ENCODE data around the gene TENM4. TPM values are rescaled to one million over a fixed set of nuclear protein-coding genes. Genes with fewer than 3 reads are reported as not detected.

TENM4 gene
- total RNA-seq, 2 experiments from 2014 or later = not detected

- Mint-ChIP-seq H3K9me3 (no peaks in the 10 kb centered on the region), H3K4me1 (ENCODE audit: low read depth) (no peaks in the 10 kb centered on the region), H3K27me3 (no peaks in the 10 kb centered on the region), H3K36me3 (no peaks in the 10 kb centered on the region), H3K4me3 (no peak overlapping the region), H3K27ac (no peak overlapping the region)
- CTCF ChIA-PET = no interaction called here
- intact Hi-C loops (cut with micrococcal nuclease) = no loop called here
- DNase-seq = no peak
- POLR2A ChIA-PET = no interaction called here
Observed at GRCh38 chr11:78800756-78801155, 640.1 kb downstream of the TENM4 start.

- no peaks in the 10 kb centered on the region for H3K27me3 Mint-ChIP-seq
- H3K27ac Mint-ChIP-seq = no peak overlapping the region
- no peaks in the 10 kb centered on the region for H3K4me1 Mint-ChIP-seq (ENCODE audit: low read depth)
- H3K9me3 Mint-ChIP-seq = no peaks in the 10 kb centered on the region
- intact Hi-C loops (cut with micrococcal nuclease) = no loop called here
- ChIA-PET CTCF (interaction anchor here (0.8 to 1.9 kb wide), 4 partner anchors 10 to 155 kb away, joined by 3 to 4 read pairs (median 4); no protein-coding TSS in a partner anchor), POLR2A (no interaction called here)
- no peaks in the 10 kb centered on the region for H3K36me3 Mint-ChIP-seq
- no peak for DNase-seq
- no peak overlapping the region for H3K4me3 Mint-ChIP-seq
Observed at GRCh38 chr11:78800096-78800690, 640.6 kb downstream of the TENM4 start.

- H3K27ac Mint-ChIP-seq = no peak overlapping the region
- ChIA-PET CTCF (interaction anchor here (0.7 to 3.7 kb wide), 9 partner anchors 9 to 154 kb away, joined by 3 to 21 read pairs (median 4); no protein-coding TSS in a partner anchor), POLR2A (no interaction called here)
- no peaks in the 10 kb centered on the region for H3K4me1 Mint-ChIP-seq (ENCODE audit: low read depth)
- H3K9me3 Mint-ChIP-seq = no peaks in the 10 kb centered on the region
- H3K27me3 Mint-ChIP-seq = no peaks in the 10 kb centered on the region
- H3K36me3 Mint-ChIP-seq = no peaks in the 10 kb centered on the region
- intact Hi-C loops (cut with micrococcal nuclease) = no loop called here
- no peak overlapping the region for H3K4me3 Mint-ChIP-seq
- peak; percentile 54 for DNase-seq
Observed at GRCh38 chr11:78798663-78799062, 642.2 kb downstream of the TENM4 start.

GRCh38 chr11:78797559-78797958 lies 643.3 kb downstream of the TENM4 start:
- Mint-ChIP-seq H3K4me1 (ENCODE audit: low read depth) (no peaks in the 10 kb centered on the region), H3K9me3 (no peaks in the 10 kb centered on the region), H3K27ac (no peak overlapping the region), H3K36me3 (no peaks in the 10 kb centered on the region), H3K27me3 (peaks cover 1% of the 10 kb centered on the region), H3K4me3 (no peak overlapping the region)
- ChIA-PET POLR2A (no interaction called here), CTCF (interaction anchor here (0.9 to 3.7 kb wide), 7 partner anchors 8 to 153 kb away, joined by 3 to 21 read pairs (median 5); no protein-coding TSS in a partner anchor)
- intact Hi-C loops (cut with micrococcal nuclease) = no loop called here
- no peak for DNase-seq

- Mint-ChIP-seq H3K4me3 (no peak overlapping the region), H3K36me3 (no peaks in the 10 kb centered on the region), H3K4me1 (ENCODE audit: low read depth) (no peaks in the 10 kb centered on the region), H3K27me3 (peaks cover 1% of the 10 kb centered on the region), H3K9me3 (no peaks in the 10 kb centered on the region), H3K27ac (no peak overlapping the region)
- POLR2A ChIA-PET = no interaction called here
- CTCF ChIA-PET = interaction anchor here (3.7 kb wide), 1 partner anchor 152 kb away, joined by 21 read pairs; no protein-coding TSS in a partner anchor
- DNase-seq = no peak
- intact Hi-C loops (cut with micrococcal nuclease) = no loop called here
Observed at GRCh38 chr11:78796956-78797355, 643.9 kb downstream of the TENM4 start.

GRCh38 chr11:78795621-78796261 lies 645.1 kb downstream of the TENM4 start:
- Mint-ChIP-seq H3K27me3 (peaks cover 1% of the 10 kb centered on the region), H3K27ac (no peak overlapping the region), H3K36me3 (no peaks in the 10 kb centered on the region), H3K4me1 (ENCODE audit: low read depth) (no peaks in the 10 kb centered on the region), H3K9me3 (no peaks in the 10 kb centered on the region), H3K4me3 (no peak overlapping the region)
- no peak for DNase-seq
- intact Hi-C loops (cut with micrococcal nuclease) = no loop called here
- ChIA-PET CTCF (interaction anchor here (3.7 kb wide), 1 partner anchor 151 kb away, joined by 21 read pairs; no protein-coding TSS in a partner anchor), POLR2A (no interaction called here)

- no peak overlapping the region for H3K4me3 Mint-ChIP-seq
- peaks cover 1% of the 10 kb centered on the region for H3K27me3 Mint-ChIP-seq
- DNase-seq = no peak
- no peaks in the 10 kb centered on the region for H3K9me3 Mint-ChIP-seq
- intact Hi-C loops (cut with micrococcal nuclease) = no loop called here
- POLR2A ChIA-PET = no interaction called here
- no peaks in the 10 kb centered on the region for H3K4me1 Mint-ChIP-seq (ENCODE audit: low read depth)
- H3K27ac Mint-ChIP-seq = no peak overlapping the region
- H3K36me3 Mint-ChIP-seq = no peaks in the 10 kb centered on the region
- CTCF ChIA-PET = interaction anchor here (0.8 kb wide), 1 partner anchor 148 kb away, joined by 3 read pairs; no protein-coding TSS in a partner anchor
Observed at GRCh38 chr11:78791964-78792363, 648.9 kb downstream of the TENM4 start.

- H3K27me3 Mint-ChIP-seq = peaks cover 1% of the 10 kb centered on the region
- H3K4me1 Mint-ChIP-seq (ENCODE audit: low read depth) = no peaks in the 10 kb centered on the region
- H3K9me3 Mint-ChIP-seq = no peaks in the 10 kb centered on the region
- ChIA-PET CTCF (interaction anchor here (0.9 kb wide), 1 partner anchor 76 kb away, joined by 5 read pairs; no protein-coding TSS in a partner anchor), POLR2A (no interaction called here)
- H3K36me3 Mint-ChIP-seq = no peaks in the 10 kb centered on the region
- H3K4me3 Mint-ChIP-seq = no peak overlapping the region
- H3K27ac Mint-ChIP-seq = no peak overlapping the region
- intact Hi-C loops (cut with micrococcal nuclease) = no loop called here
- DNase-seq = no peak
Observed at GRCh38 chr11:78791254-78791653, 649.6 kb downstream of the TENM4 start.

GRCh38 chr11:78790784-78791183 lies 650.0 kb downstream of the TENM4 start:
- intact Hi-C loops (cut with micrococcal nuclease) = no loop called here
- no peak overlapping the region for H3K27ac Mint-ChIP-seq

GRCh38 chr11:78789375-78789774 lies 651.5 kb downstream of the TENM4 start:
- Mint-ChIP-seq H3K27me3 (peaks cover 5% of the 10 kb centered on the region), H3K4me3 (no peak overlapping the region), H3K36me3 (no peaks in the 10 kb centered on the region), H3K27ac (no peak overlapping the region), H3K4me1 (ENCODE audit: low read depth) (no peaks in the 10 kb centered on the region), H3K9me3 (no peaks in the 10 kb centered on the region)
- DNase-seq = no peak
- intact Hi-C loops (cut with micrococcal nuclease) = no loop called here
- CTCF ChIA-PET = interaction anchor here (1.1 kb wide), 1 partner anchor 9 kb away, joined by 4 read pairs; no protein-coding TSS in a partner anchor
- POLR2A ChIA-PET = no interaction called here

More at GRCh38 chr11:78790784-78791183, 650.0 kb downstream of the TENM4 start:
- POLR2A ChIA-PET = no interaction called here
- H3K9me3 Mint-ChIP-seq = no peaks in the 10 kb centered on the region
- no peak overlapping the region for H3K4me3 Mint-ChIP-seq
- no peak for DNase-seq
- CTCF ChIA-PET = interaction anchor here (0.9 kb wide), 1 partner anchor 75 kb away, joined by 5 read pairs; no protein-coding TSS in a partner anchor
- H3K36me3 Mint-ChIP-seq = no peaks in the 10 kb centered on the region
- no peaks in the 10 kb centered on the region for H3K4me1 Mint-ChIP-seq (ENCODE audit: low read depth)
- H3K27me3 Mint-ChIP-seq = peaks cover 2% of the 10 kb centered on the region

- no peaks in the 10 kb centered on the region for H3K36me3 Mint-ChIP-seq
- no peak for DNase-seq
- H3K27ac Mint-ChIP-seq = no peak overlapping the region
- no peak overlapping the region for H3K4me3 Mint-ChIP-seq
- peaks cover 5% of the 10 kb centered on the region for H3K27me3 Mint-ChIP-seq
- ChIA-PET CTCF (interaction anchor here (0.8 to 0.9 kb wide), 2 partner anchors 10 to 13 kb away, joined by 3 read pairs; no protein-coding TSS in a partner anchor), POLR2A (no interaction called here)
- intact Hi-C loops (cut with micrococcal nuclease) = no loop called here
- H3K9me3 Mint-ChIP-seq = no peaks in the 10 kb centered on the region
- no peaks in the 10 kb centered on the region for H3K4me1 Mint-ChIP-seq (ENCODE audit: low read depth)
Observed at GRCh38 chr11:78788533-78788932, 652.3 kb downstream of the TENM4 start.

GRCh38 chr11:78787696-78788095 lies 653.1 kb downstream of the TENM4 start:
- Mint-ChIP-seq H3K36me3 (no peaks in the 10 kb centered on the region), H3K4me1 (ENCODE audit: low read depth) (no peaks in the 10 kb centered on the region), H3K27ac (no peak overlapping the region), H3K27me3 (peaks cover 3% of the 10 kb centered on the region), H3K4me3 (no peak overlapping the region), H3K9me3 (no peaks in the 10 kb centered on the region)
- POLR2A ChIA-PET = no interaction called here
- no peak for DNase-seq
- intact Hi-C loops (cut with micrococcal nuclease) = no loop called here
- CTCF ChIA-PET = interaction anchor here (0.8 to 0.9 kb wide), 2 partner anchors 10 to 14 kb away, joined by 3 read pairs; no protein-coding TSS in a partner anchor
